Astrocyte of the spinal cord (primary cell): Measurements from ENCODE around the gene CA11.

Experiments
- DNase-seq: peaks from one replicate; pipeline ENCODE4 v3.0.0; 2011; ENCODE audit warnings: low read depth, low spot score
- H3K4me3 ChIP-seq: 2 replicates; pipeline ENCODE4 v1.5.1; 2011; ENCODE audit warnings: low read depth, mild to moderate bottlenecking, low read length, moderate library complexity
- in situ Hi-C: cut with HindIII; loops from 2 replicates; pipeline ENCODE4 v1.10.0; 2017; ENCODE audit warnings: low sequenced_read_pairs
- TF ChIP-seq, protein P1 (sequence below): IDR thresholded peaks from 2 replicates; pipeline ENCODE4 v1.5.1; 2012; ENCODE audit warnings: low read depth, mild to moderate bottlenecking, low read length, inconsistent platforms

The CA11 gene

DNA sequence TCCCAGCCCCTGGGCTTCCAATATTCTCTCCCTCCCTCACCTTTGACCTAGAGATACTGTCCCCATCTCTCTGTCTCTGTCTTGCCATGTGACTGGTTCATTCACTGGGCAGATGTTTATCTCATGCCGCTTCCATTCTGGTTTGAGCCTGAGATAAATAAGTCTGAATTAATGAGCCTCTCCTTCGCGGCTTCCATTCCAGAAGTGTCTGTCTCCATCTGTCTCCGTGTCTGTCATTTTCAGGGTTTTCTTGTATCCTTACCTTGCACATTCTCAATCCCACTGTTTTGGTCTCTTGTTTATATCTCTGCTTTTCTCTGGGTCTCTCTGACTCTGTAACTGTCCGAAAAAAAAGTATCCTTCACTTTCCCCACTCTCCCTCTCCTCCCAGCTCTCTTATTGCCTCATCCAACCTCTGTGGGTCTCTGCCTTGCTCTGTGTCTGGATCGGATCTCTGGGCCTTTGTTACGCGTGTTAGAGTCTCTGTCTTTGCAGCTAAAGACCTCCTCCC, 22.4 kb downstream of the CA11 start:
- H3K4me3 ChIP-seq: peak overlapping the region; percentile 44
- in situ Hi-C loops: no loop called here
- TF ChIP-seq, protein P1, sequence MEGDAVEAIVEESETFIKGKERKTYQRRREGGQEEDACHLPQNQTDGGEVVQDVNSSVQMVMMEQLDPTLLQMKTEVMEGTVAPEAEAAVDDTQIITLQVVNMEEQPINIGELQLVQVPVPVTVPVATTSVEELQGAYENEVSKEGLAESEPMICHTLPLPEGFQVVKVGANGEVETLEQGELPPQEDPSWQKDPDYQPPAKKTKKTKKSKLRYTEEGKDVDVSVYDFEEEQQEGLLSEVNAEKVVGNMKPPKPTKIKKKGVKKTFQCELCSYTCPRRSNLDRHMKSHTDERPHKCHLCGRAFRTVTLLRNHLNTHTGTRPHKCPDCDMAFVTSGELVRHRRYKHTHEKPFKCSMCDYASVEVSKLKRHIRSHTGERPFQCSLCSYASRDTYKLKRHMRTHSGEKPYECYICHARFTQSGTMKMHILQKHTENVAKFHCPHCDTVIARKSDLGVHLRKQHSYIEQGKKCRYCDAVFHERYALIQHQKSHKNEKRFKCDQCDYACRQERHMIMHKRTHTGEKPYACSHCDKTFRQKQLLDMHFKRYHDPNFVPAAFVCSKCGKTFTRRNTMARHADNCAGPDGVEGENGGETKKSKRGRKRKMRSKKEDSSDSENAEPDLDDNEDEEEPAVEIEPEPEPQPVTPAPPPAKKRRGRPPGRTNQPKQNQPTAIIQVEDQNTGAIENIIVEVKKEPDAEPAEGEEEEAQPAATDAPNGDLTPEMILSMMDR: no peak
- no peak for DNase-seq

- peak overlapping the region; percentile 95 for H3K4me3 ChIP-seq
- no peak for DNase-seq
- in situ Hi-C loops: no loop called here
- TF ChIP-seq, protein P1: no peak
Observed at GRCh38 chr19:48619692-48620585, 26.0 kb downstream of the CA11 start.

- H3K4me3 ChIP-seq: peak within 1 kb of the TSS; percentile 95
- TF ChIP-seq, protein P1: no peak
- in situ Hi-C loops: no loop called here
- DNase-seq: peak; percentile 100
Observed at GRCh38 chr19:48618916-48619691, 26.9 kb downstream of the CA11 start, which contains the start of the genes RPL18 and SPHK2. Gene RPL18, minus strand, starts transcription at chr19:48619178. Its CDS starts 35 bp downstream, at chr19:48619143. Gene SPHK2, plus strand, starts transcription at chr19:48619506. Its CDS starts 1,009 bp downstream, at chr19:48620515.

DNA sequence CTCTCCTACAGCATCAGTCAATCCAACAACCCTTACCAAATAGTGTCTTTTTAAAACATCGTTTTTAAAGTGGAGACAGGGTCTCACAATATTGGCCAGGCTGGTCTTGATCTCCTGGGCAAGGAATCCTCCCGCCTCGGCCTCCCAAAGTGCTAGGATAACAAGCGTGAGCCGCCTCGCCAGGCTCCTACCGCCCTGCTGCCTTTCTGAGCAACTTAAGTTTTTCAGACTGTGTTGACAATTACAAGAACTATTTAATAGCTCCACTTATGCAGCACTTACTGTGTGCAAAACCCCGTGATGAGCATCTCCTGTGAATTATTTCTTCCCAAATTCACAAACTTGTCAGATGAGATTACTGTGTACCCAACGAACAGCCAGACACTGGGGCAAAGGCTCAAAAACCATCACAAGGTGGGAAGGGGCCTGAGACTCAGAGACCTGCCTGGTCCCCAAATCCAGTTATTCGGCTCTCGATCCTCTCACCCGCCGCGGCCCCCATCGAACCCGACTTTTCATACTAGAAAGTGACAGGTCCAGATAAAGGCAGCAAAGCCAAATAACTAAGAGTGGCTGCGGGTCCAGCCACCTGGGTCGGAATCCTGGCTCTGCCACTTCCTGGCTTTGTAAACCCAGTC, 27.6 kb downstream of the CA11 start:
- in situ Hi-C loops: no loop called here

GRCh38 chr19:48617146-48617937, 28.6 kb downstream of the CA11 start:
- peak; percentile 30 for DNase-seq
- peak overlapping the region; percentile 95 for H3K4me3 ChIP-seq
- TF ChIP-seq, protein P1: no peak
- in situ Hi-C loops: no loop called here

More for the DNA sequence above, 27.6 kb downstream of the CA11 start:
- TF ChIP-seq, protein P1: no peak
- no peak for DNase-seq
- H3K4me3 ChIP-seq: peak overlapping the region; percentile 95
